Tibial nerve (tissue), 4 donors: ENCODE data around the gene MRPS5. TPM values are rescaled to one million over a fixed set of nuclear protein-coding genes. Genes with fewer than 3 reads are reported as not detected.

Source experiments
- DNase-seq, 2 donors: peaks; one replicate each; pipeline ENCODE4 v3.0.0-alpha.2; 2019; ENCODE audit warnings: low spot score in 2 of 2
- H3K27ac ChIP-seq, 4 donors: fragments of 200-600 bp; sonication (generic) in 3 of 4; one replicate each; pipeline ENCODE4 v1.5.1; 2017 to 2019; ENCODE audit warnings: mild to moderate bottlenecking in 1 of 4
- H3K27me3 ChIP-seq, 2 donors: fragments of 200-600 bp; sonication (generic) in 1 of 2; one replicate each; pipeline versions ENCODE4 v1.5.1 to v1.6.0; 2017 to 2019
- H3K36me3 ChIP-seq, 3 donors: fragments of 200-600 bp; sonication (generic); one replicate each; pipeline ENCODE4 v1.5.1; 2018 to 2019
- H3K4me1 ChIP-seq, 4 donors: fragments of 200-600 bp; sonication (generic) in 3 of 4; one replicate each; pipeline ENCODE4 v1.5.1; 2017 to 2019
- H3K4me3 ChIP-seq, 4 donors: fragments of 200-600 bp; sonication (generic) in 3 of 4; one replicate each; pipeline ENCODE4 v1.5.1; 2017 to 2019; ENCODE audit warnings: mild to moderate bottlenecking in 1 of 4, moderate library complexity in 1 of 4
- H3K9me3 ChIP-seq, 4 donors: fragments of 200-600 bp; sonication (generic) in 3 of 4; one replicate each; pipeline ENCODE4 v1.5.1; 2017 to 2019
- CTCF ChIP-seq, 5 experiments: fragments of 200-600 bp in 3 of 5; fragments of 450-650 bp in 2 of 5; sonication (generic) in 3 of 5; IDR thresholded peaks; one replicate each; pipeline ENCODE4 v1.5.1; 2016 to 2019; ENCODE audit warnings: antibody characterized with exemption in 5 of 5, mild to moderate bottlenecking in 3 of 5, moderate library complexity in 2 of 5
- EP300 ChIP-seq, 2 donors: sonication (generic); formaldehyde crosslinking; IDR thresholded peaks; one replicate each; pipeline ENCODE4 v1.6.1; 2017; ENCODE audit warnings: antibody characterized with exemption in 2 of 2, mild to moderate bottlenecking in 1 of 2
- POLR2A ChIP-seq, 2 donors: fragments of 450-650 bp; IDR thresholded peaks; one replicate each; pipeline ENCODE4 v1.6.1; 2017; ENCODE audit warnings: antibody characterized with exemption in 2 of 2, mild to moderate bottlenecking in 2 of 2, moderate library complexity in 2 of 2
- WGBS, 2 donors: methylation state at CpG; one replicate each; pipeline ENCODE4 v1.1.5; 2018; 5-methylcytosine and 5-hydroxymethylcytosine counted together
- total RNA-seq, 4 donors: library from RNA; depleted of rRNA; stranded (reverse); fragments of >200 nt; gene quantifications; one replicate each; pipeline ENCODE4 v1.1.0, GENCODE V29; 2016

Gene MRPS5
- total RNA-seq, 4 donors from 2014 or later = 34.3 to 67.8 (median 50.8) TPM

DNA sequence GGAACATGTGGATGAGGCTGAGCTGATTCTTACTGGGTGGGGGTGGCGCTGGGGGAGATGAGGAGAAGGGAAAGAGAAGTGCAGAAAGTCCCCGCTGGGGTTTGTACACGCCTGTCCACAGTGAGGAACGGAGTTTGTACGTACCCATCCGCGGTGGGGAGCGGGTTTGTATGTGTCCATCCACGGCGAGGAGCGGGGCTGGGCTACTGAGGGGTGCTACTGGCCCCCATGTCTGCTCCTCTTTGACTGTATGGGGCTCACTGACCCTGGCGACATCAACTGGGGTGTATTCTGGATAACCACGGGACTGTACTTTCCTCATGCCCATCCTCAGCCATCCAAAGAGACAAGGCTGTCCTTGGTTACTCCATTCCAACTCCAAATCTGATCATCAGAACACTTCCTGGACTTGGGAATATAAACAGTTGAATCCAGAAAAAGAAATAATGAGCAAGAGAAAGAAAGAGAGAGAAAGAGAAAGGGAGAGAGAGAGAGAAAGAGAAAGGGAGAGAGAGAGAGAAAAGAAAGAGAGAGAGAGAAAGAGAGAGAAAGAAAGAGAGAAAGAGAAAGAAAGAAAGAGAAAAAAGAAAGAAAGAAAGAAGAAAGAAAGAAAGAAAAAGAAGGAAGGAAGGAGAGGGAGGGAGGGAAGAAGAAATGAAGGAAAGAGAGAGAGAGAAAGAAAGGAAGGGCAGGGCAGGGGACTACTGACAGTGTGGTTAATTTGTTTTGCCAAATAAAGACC lies 75.1 kb downstream of the MRPS5 start:
- 90 to 91% methylated on average over 13 of the region's 13 CpGs for WGBS, 2 donors
- DNase-seq = no peak
- H3K27me3 ChIP-seq = no peaks in the 10 kb centered on the region
- H3K27ac ChIP-seq = peak overlapping the region in 3 of 4 donors; percentile 37 to 81 (median 72)
- no peak for TF ChIP-seq EP300 (IDR thresholded peaks at IDR 0.05)
- TF ChIP-seq POLR2A (IDR thresholded peaks at IDR 0.05) = no peak
- TF ChIP-seq CTCF (IDR thresholded peaks at IDR 0.05) = no peak
- no peak overlapping the region for H3K4me3 ChIP-seq
- H3K36me3 ChIP-seq = peaks cover 0 to 15% (median 0%) of the 10 kb centered on the region in 3 donors
- peaks cover 0 to 73% (median 24%) of the 10 kb centered on the region in 4 donors for H3K4me1 ChIP-seq
- no peaks in the 10 kb centered on the region for H3K9me3 ChIP-seq

DNA sequence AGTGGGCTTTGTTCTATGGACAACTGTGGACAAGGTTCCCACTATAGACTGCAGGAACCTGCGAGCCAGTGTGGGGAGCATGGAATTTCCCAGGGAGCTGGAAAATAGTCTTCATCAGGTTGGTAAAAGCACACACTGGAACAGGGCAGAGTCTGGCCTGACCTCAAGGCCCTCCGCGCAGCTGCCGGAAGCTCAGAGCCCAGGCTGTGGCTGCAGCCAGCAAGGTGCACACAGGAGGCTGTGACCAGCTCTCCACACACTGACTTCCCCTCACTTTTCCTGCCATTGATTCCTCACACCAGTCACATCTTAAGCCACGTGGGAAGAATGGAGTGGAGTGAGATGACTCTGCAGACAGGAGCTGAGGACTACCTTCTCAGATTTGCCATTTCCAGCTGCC lies 77.0 kb downstream of the MRPS5 start:
- Histone ChIP-seq H3K4me1 (peaks cover 0 to 82% (median 27%) of the 10 kb centered on the region in 4 donors), H3K27ac (peak overlapping the region in 2 of 4 donors; percentile 12 to 80), H3K4me3 (no peak overlapping the region), H3K27me3 (no peaks in the 10 kb centered on the region), H3K9me3 (no peaks in the 10 kb centered on the region), H3K36me3 (peaks cover 0 to 3% (median 0%) of the 10 kb centered on the region in 3 donors)
- 70 to 75% methylated on average over 5 of the region's 5 CpGs for WGBS, 2 donors
- TF ChIP-seq POLR2A (IDR thresholded peaks at IDR 0.05) (no peak), CTCF (IDR thresholded peaks at IDR 0.05) (no peak), EP300 (IDR thresholded peaks at IDR 0.05) (no peak)
- DNase-seq = no peak

DNA sequence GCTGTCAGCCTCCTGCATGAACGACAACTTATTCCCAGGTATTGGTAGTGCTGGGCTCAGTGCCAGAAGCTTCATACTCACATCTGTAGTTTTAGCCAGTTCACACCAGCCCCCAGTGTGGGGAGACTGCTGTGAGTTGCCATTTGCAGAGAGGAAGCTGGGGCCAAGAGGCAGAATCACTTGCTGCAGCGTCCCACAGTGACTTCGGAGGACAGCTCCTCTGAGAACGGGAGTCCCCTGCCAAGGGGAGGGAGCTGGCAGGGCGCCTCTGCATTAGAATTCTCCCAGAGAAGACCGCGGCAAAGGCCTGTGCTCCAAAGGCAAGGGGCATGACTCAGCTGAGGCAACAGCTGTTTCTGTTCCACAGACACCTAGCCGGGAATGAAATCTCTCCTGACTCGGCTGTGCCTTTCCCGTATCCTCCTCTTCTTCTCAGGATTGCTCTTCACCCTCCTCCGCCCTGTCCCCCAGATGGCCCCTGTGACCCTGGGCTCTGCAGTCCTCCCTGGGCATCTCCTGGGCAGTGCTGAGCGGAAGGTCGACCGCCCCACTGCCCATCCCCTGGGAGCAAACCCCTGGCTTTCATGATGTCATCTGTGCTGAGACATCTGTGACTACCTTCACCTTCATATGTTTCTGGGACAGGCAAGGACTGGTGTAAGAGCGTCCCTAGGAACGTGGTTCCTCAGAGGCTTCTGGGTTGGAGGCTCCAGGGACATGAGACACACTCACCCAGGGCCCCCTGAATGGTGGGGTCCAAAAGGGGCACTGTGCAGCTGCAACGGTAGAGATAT lies 78.1 kb downstream of the MRPS5 start:
- 31 to 49% methylated on average over 14 to 17 of the region's 17 CpGs for WGBS, 2 donors
- peak overlapping the region; percentile 59 to 87 (median 70) for H3K27ac ChIP-seq

DNA sequence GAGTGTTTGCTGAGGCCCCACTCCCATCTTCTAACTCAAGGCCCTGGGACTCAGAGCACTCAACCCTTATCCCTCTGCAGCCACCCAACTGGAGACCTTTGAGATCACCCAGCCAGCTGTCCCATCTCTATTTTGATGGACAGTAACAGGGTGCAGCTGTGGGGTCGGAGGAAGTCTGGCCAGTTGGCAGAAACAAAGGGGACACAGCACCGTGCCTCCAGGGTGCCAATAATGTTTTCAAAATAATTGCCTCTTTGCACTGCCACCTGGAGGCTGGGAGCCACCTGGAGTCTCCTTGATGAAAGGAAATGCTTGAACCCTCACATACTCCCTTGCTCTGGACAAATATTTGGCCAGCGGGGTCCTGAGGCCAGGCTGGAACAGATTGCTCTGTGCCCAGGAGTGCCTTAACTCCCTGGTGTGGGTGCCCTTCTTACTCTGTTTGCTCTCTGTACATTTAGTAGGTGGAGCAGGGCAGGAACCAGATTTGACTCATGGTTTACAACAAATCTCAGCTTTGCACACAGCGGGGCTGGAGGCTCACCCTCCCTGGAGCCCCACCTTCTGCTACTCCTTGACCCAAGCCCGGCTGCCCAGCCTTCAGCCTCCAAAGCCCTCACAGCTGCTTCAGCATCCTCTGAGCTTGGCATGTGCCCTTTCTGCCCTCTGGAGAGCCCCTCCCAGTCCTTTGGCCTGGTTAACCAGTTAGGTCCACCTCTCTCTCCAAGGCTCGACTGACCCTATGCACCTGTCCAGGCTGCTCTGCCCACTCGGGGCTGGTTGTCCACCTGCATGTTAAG lies 78.9 kb downstream of the MRPS5 start:
- H3K4me1 ChIP-seq = peaks cover 0 to 69% (median 25%) of the 10 kb centered on the region in 4 donors
- H3K4me3 ChIP-seq = no peak overlapping the region
- WGBS, 2 donors = 37 to 40% methylated on average over 6 to 7 of the region's 7 CpGs
- no peaks in the 10 kb centered on the region for H3K36me3 ChIP-seq
- H3K27ac ChIP-seq = peak overlapping the region; percentile 42 to 80 (median 64)
- H3K9me3 ChIP-seq = no peaks in the 10 kb centered on the region
- H3K27me3 ChIP-seq = no peaks in the 10 kb centered on the region
- DNase-seq = no peak
- TF ChIP-seq POLR2A (IDR thresholded peaks at IDR 0.05) (no peak), EP300 (IDR thresholded peaks at IDR 0.05) (no peak), CTCF (IDR thresholded peaks at IDR 0.05) (no peak)

More for the DNA sequence above, 78.1 kb downstream of the MRPS5 start:
- no peak overlapping the region for H3K4me3 ChIP-seq
- H3K4me1 ChIP-seq = peaks cover 0 to 77% (median 27%) of the 10 kb centered on the region in 4 donors
- no peaks in the 10 kb centered on the region for H3K36me3 ChIP-seq
- DNase-seq = peak in 1 of 2 donors; percentile 14
- H3K27me3 ChIP-seq = no peaks in the 10 kb centered on the region
- TF ChIP-seq CTCF (IDR thresholded peaks at IDR 0.05) (no peak), POLR2A (IDR thresholded peaks at IDR 0.05) (no peak), EP300 (IDR thresholded peaks at IDR 0.05) (peak in 1 of 2 donors; percentile 56)
- H3K9me3 ChIP-seq = no peaks in the 10 kb centered on the region
